Measurements from ENCODE around the gene FNDC3B.

Gene FNDC3B

DNA sequence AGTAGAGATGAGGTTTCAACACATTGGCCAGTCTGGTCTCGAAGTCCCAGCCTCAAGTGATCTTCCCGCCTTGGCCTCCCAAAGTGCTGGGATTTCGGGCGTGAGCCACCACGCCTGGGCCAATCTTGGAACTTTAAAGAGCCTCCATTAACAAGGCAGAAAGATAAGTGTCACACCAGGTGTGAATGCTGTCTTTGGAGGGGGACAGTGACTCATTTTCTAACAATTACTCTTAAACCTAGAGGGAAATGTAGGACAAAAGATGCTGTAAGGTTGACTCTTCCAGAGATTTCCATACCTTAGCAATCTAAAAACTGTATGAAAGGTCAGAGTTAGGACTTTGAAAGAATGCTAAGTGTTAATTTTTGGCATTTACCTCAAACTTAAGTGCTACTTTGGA is 84.9 kb downstream of the FNDC3B start:
- no peak for DNase-seq

- no peak for DNase-seq
Measured at GRCh38 chr3:172125053-172125452, 85.7 kb downstream of the FNDC3B start.

GRCh38 chr3:172125963-172126457 is 86.6 kb downstream of the FNDC3B start:
- DNase-seq, result no peak

DNA sequence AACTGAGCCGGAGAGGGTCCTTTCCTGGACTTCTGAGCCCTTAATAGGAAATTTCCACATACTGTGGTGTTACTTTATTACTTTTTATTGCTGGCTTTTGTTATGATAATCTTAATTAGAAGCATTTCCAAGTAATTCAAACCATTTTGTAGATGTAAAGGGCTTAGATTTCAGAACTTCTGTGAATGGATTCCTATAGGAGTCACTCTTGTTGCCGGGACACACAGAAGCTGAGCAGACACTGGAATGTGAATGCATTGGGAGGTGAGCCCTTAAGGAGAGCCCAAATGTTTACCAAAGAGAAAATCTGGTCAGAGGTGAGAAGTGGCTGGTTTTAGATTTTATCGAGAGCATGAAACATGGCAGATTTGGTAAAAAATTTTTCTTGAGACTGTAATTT is 87.4 kb downstream of the FNDC3B start:
- no peak for DNase-seq

- no peak for DNase-seq
Measured at GRCh38 chr3:172127141-172127540, 87.8 kb downstream of the FNDC3B start.

DNA sequence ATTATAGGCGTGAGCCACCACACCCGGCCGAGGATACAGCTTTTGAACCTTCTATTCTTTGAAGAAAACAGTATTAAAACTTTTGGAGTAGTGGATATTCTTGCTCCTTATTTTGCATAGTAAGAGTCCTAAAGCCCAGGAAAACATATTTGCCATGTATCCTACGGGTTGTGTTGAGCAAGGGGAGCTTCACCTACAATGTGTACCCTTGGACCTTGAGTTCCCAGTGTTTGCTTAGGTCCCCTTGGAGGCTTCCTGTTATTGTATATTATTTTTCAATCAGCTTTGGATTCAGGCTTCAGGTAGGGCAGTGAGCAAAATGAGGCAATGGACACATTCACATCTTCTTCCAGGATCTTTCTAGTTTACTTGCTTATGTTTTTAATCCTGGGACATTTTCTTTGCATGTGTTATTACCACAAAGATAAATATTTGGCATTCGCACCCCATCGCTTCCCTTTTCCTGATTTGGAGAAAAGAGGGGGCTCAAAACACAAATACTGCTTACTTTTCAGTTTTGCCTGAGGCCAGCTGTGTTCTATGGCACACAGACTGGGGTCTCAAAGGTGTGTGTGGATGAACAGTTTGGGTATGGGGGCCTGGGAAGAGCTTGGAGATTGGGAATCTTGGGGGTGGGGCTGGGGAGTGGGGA is 88.7 kb downstream of the FNDC3B start:
- DNase-seq, result no peak

- DNase-seq, result no peak
Measured at GRCh38 chr3:172128858-172129257, 89.5 kb downstream of the FNDC3B start.

DNA sequence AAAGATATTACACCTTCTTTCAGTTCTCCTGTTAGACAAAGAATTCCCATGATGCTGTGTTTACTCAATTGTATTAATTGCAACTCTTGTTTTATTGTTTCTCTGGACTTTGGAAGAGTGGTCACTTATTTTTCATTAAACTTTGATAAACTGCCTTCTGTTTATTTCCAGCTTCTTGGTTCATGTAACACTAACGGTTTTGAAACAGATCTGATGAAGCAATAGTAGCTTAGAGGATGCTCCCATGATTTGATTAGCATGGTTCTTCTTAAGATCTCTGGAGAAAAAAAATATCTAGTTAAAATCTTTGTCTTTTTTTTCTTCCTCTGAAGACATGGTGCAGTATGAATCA is 90.1 kb downstream of the FNDC3B start:
- DNase-seq, result no peak

DNA sequence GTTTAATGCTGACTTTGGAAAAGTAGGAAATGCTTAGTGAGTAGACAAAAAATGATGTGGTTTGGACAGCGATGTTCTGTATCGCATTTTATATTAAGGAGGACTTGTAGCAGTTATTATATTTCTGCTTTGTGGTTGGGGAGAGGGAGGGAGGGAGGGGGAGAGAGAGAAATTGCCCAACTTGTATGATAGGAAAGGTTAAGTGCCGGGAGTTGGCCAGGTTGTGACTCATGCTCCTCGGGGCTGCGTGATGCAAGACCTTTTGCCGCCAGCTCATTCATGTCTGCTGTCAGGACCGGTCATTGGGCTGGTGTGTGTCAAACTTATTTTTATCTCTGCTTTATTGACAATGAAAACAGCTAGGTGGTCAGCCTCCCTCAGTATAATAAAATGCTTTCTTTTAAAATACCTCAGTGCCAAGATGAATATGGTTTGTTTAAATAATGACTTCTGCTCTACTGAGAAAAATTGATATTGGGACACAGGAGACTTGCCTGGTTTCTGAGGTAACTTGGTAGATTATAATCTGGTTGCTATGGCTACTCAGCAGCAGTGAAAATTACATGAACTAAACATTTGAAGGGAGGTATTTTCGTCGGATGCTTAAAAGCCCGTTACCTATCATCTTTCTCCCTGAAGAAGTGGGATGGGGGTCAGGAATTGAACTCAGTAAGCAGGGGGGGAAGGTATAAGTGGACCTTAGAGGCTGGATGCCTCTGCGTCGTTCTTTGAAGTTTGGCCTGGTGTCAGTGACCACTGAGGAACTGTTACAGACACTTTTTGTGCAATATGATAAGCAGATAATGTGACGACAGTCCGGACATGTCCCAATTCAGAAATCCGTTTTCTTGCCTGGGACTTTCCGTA is 90.7 kb downstream of the FNDC3B start:
- DNase-seq, result peak; percentile 98

DNA sequence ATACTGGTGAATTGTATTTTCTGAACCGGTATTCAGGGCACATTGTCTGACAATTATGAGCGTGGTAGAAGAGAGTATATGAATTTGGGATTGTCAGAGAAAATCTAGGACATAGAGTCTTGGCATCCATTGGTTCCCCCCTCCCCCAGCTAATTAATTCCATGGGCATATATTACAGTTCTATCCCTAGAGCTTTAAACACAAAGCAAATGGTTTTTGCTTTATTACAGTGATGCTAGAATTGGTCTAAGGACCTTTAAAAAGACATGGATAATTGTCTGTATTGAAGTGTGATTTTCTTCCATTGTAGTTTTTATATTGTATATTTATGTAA is 91.3 kb downstream of the FNDC3B start:
- no peak for DNase-seq

DNA sequence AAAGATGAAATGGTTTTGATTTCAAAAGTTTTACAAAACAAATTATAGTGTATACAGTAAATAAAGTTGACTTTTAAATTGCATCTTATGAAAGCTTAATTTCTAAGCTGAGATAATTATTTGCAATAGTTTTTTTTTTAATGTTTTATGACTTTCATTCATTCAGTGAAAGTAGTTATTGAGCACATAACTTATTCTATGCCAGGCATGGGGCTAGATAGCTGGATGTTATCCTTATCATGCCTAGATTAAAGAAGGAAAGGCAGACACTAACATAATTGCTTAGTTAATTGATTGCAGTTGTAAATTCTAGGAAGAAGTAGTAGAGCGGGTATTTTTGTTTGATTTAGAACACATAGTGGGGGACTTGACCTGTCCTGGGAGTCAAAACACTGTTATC is 92.4 kb downstream of the FNDC3B start:
- no peak for DNase-seq

DNA sequence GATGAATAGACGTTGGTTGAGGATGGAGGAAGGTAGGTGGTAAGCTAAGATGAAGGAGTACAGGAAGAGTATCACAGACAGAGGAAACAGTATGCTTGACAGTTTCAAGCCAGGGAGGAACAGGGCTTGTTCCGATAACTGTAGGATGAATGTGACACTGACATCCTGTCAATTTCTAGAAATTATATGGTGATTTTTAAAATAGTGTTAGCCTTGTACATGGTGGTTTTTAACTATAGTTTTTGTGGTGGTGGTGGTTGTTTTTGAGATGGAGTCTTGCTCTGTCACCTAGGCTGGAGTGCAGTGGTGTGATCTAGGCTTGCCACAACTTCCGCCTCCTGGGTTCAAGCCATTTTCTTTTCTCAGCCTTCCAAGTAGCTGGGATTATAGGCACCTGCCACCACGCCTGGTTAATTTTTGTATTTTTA is 92.8 kb downstream of the FNDC3B start:
- no peak for DNase-seq

GRCh38 chr3:172132721-172133311 is 93.4 kb downstream of the FNDC3B start:
- no peak for DNase-seq

DNA sequence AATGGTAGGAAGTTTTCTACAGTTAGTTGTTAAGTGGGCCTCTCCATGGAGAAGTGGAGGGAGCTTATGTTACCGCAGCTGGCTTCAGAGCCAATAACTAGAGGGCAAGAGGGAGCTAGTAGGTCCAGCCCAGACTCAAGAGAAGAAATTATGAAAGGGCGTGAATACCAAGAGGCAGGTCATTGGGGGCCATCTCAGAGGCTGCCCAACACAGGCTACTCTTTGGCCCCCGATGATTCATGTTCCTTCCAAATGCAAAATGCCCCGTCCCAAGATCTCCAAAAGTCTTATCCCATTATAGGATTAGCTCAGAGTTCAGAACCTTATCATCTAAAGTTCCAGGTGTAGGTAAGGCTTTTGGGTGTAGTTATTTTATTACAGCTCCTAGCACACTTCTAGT is 94.5 kb downstream of the FNDC3B start:
- DNase-seq, result no peak

DNA sequence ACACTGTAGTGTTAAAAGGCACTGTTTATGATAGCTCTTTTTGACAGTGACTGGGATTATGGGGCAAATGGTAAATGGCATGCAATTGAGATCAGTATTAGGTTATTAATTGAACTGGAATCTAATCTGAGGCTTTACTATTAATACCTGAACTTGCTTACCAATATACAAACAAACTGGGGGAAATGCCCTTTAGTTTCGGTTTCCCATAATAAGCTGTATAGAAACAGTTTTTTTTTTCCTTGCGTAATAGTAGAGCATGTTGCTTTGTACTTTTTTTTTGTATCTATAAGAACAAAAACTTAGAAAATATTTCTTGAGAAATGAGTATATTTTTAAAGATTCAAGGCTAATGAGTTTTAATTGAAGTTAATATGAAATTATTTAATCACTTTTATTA is 95.0 kb downstream of the FNDC3B start:
- DNase-seq, result no peak

DNA sequence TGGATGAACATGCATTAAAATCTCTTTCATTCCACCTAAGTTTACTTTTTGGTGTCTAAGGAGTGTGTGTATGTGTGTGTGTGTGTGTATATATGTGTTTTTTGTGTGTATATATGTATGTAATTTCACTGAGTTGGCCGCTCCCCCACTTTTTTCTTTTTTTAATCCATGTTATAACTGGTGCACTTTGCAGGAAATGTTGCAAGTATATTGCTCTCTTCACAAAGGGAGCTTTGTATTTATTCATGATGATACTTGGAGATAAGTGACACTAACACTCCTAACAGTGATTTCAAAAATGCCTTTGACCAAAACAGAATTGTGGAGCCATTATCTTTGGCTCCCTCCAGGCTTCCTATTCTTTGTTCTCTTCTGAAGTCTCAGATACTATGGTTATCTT is 95.8 kb downstream of the FNDC3B start:
- no peak for DNase-seq

GRCh38 chr3:172135820-172136219 is 96.4 kb downstream of the FNDC3B start:
- no peak for DNase-seq

DNA sequence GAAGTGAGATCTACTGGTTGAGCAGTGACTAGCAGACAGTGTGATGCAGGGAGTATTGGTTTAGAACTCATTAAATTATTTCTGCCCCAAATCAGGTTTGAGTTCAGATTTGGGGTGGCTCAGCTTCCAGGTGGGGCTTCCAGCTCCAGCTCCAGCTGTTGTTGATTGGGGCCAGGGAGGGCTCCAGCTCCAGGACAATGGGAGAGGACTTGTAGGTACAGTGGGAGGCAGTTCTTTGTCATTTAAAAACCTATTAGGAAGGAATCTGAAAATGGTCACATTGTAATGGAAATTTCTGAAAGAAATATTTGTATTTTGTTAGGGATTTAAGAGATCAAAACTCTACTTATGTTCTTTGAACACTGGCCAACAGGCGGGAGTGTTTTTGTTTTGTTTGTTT is 97.0 kb downstream of the FNDC3B start:
- no peak for DNase-seq

DNA sequence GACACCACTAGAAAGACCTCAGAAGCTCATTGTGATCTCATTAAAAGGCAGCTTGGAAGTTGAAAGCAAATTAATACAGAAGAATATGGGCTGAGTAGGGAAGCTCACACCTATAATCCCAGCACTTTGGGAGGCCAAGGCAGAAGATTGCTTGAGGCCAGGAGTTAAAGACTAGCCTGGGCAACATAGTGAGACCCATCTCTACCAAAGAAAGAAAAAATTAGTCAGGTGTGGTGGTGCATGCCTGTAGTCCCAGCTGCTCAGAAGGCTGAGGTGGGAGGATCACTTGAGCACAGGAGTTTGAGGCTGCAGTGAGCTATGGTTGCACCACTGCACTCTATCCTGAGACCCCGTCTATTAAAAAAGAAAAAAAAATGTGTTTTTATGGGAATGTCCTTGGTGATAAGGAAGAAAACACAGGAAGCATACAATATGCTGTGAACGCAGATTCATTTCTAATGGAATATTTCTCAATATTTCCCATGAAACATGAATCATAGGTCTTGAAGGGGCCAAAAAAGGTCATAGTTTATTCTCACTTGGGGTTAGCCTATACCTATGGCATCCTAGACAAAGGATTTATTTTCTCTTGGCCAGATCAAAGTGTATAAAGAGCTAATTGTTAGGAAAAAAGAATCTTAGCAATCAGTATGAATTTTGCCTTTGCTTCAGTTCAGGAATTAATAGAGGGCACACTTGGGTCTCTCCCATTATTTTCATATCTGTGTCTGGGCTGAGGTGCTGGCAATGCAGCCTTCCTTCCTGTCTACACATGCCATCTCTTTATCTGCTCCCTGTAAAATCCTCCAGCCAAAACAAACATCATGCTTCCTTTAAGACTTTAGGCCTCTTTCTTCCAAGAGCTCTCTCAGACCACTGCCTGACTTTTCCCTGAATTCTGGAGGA is 98.2 kb downstream of the FNDC3B start:
- DNase-seq, result peak; percentile 29

- DNase-seq, result no peak
Measured at GRCh38 chr3:172138193-172138537, 98.8 kb downstream of the FNDC3B start.

DNA sequence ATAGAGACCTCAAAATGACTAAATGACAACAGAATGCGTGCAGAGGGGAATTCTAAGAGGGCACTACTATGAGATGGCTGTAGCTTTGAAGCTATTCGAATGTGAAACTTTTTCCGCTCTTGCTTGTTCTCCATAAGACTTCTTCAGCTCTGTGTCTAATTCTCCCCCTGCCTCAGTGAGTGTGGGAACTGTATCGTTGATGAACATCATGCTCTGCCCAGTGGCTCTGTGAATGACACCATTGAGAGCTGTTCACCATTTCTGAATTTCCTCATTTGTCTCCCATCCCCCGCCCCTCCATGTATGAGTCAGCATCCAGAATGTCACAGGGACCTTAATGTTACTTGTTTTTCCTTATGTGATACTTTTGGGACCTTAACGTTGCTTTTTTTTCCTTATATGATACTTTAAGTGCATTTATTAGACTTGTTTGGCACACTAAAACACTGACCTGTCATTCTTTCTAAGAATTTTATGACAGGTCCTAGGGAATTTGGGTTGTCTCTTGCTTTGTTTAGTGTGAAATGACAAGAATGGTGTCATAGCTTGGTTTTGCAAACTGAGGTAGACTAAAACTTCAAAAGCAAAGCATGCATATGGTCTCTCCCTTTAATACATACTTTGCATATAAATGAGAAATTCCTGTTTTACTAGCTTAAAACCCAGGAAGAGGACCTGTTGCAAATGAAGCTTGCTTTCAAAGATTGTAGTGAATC is 99.6 kb downstream of the FNDC3B start:
- DNase-seq, result peak; percentile 15

- DNase-seq, result no peak
Measured at GRCh38 chr3:172139528-172140276, 100.3 kb downstream of the FNDC3B start.
